Cardiac muscle cell (in vitro differentiated cells and primary cell): Measurements from ENCODE around the gene UNC93A. TPM values are rescaled to one million over a fixed set of nuclear protein-coding genes. Genes with fewer than 3 reads are reported as not detected.
A peak's percentile ranks its signal among the peaks of the same experiment; 100 is the strongest.
"Not testable (repeated sequence)": the region's sequence is repeated elsewhere in the genome, so short reads cannot be mapped to it uniquely, and the experiment has no call there.

Experiments
- DNase-seq, 2 donors: peaks; one replicate each; pipeline versions ENCODE4 v3.0.0 to v3.0.0-alpha.2; 2010 to 2017; ENCODE audit warnings: low read depth in 1 of 2, low spot score in 1 of 2
- H3K27ac ChIP-seq: fragments of 200-600 bp; sonication (generic); 2 replicates; pipeline ENCODE4 v1.5.1; 2016
- H3K27me3 ChIP-seq: fragments of 200-600 bp; sonication (generic); 2 replicates; pipeline ENCODE4 v1.6.0; 2016; ENCODE audit warnings: control low read depth
- H3K36me3 ChIP-seq: fragments of 200-600 bp; sonication (generic); 2 replicates; pipeline ENCODE4 v1.5.1; 2016; ENCODE audit warnings: control low read depth
- H3K4me1 ChIP-seq: fragments of 200-600 bp; sonication (generic); 2 replicates; pipeline ENCODE4 v1.8.1; 2017; ENCODE audit warnings: low read depth, mild to moderate bottlenecking, mixed run types
- H3K4me3 ChIP-seq: fragments of 200-600 bp; sonication (generic); 2 replicates; pipeline ENCODE4 v1.5.1; 2016; ENCODE audit warnings: mild to moderate bottlenecking
- H3K9me3 ChIP-seq: fragments of 200-600 bp; sonication (generic); 2 replicates; pipeline ENCODE4 v1.5.1; 2017; ENCODE audit warnings: low read depth, mild to moderate bottlenecking, control low read depth
- polyA plus RNA-seq: library from polyadenylated mRNA; unstranded; fragments of >200 nt; fragmentation: Nextera tagmentation; extraction: Ambion mirVana; gene quantifications from 2 replicates; pipeline ENCODE4 v1.2.1, GENCODE V29; 2016
- total RNA-seq: library from RNA; depleted of rRNA; stranded (reverse); fragments of >200 nt; gene quantifications from 2 replicates; pipeline ENCODE4 v1.2.3, GENCODE V29; 2016
- TF ChIP-seq, protein P1 (sequence below): IDR thresholded peaks from 2 replicates; pipeline ENCODE4 v1.5.1; 2012; ENCODE audit warnings: low read depth, mild to moderate bottlenecking, low read length

Gene UNC93A
- total and polyA plus RNA-seq, 2 experiments from 2014 or later, result not detected

DNA sequence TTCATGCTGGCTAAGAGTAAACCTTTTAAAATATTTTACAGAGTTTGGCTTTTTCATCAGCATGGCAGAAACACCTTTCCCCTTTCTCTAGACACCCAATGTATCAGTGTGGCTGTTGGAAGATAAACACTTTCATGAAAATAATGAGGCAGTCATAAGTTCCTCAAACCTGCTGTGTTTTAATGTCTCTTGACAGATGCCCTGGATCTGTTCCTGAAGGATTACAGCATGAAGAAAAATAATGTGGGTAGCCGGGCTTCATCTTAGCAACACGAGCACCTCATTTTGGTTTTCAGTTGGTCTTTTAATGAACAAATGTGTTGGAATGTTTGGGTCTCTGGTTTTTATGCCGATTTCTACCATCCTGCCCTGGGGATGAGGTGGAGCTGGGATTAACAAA, 45.5 kb upstream of the UNC93A start:
- Histone ChIP-seq H3K9me3 (no peaks in the 10 kb centered on the region), H3K27ac (no peak overlapping the region), H3K4me1 (peaks cover 5% of the 10 kb centered on the region), H3K27me3 (no peaks in the 10 kb centered on the region), H3K36me3 (no peaks in the 10 kb centered on the region), H3K4me3 (no peak overlapping the region)
- TF ChIP-seq, protein P1, sequence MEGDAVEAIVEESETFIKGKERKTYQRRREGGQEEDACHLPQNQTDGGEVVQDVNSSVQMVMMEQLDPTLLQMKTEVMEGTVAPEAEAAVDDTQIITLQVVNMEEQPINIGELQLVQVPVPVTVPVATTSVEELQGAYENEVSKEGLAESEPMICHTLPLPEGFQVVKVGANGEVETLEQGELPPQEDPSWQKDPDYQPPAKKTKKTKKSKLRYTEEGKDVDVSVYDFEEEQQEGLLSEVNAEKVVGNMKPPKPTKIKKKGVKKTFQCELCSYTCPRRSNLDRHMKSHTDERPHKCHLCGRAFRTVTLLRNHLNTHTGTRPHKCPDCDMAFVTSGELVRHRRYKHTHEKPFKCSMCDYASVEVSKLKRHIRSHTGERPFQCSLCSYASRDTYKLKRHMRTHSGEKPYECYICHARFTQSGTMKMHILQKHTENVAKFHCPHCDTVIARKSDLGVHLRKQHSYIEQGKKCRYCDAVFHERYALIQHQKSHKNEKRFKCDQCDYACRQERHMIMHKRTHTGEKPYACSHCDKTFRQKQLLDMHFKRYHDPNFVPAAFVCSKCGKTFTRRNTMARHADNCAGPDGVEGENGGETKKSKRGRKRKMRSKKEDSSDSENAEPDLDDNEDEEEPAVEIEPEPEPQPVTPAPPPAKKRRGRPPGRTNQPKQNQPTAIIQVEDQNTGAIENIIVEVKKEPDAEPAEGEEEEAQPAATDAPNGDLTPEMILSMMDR, result no peak
- no peak for DNase-seq

DNA sequence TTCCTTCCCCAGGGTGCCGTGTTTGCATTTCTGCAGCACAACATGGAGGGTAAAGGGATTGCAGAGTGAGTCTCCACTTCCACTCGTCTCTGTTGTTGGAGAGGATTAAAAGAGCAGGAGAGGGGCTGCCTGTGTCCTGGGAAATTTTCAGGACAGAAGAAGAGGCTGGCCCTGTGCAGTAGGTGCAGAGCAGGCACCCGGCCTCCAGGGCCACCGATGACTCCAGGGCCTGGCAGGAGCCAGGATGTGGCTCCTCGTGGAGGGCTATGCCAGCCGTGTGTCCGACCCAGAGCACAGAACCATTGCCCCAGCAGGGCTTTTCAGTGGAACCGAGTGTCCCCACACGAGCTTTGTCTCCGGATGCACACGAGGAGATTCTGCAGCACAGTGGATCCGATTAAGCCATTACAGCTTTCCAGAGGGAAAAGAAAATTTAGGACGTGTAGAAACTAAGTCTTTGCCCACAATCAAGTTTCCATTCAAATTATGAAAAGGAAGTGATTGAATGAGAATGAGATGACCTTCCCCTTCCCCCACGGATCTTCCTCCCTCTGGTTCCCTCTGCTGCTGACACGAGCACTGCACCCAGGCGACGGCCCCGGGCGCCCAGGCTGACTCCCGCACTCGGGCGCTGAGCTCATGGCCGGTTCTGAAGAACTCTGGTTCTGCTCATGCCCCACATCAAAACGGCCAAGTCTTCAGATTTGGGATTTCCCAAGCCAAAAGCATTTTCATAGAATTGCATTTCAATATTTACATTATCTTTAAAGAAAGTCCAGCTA, 43.1 kb upstream of the UNC93A start:
- H3K4me3 ChIP-seq, result no peak overlapping the region
- no peaks in the 10 kb centered on the region for H3K9me3 ChIP-seq
- no peaks in the 10 kb centered on the region for H3K36me3 ChIP-seq
- TF ChIP-seq, protein P1, result no peak
- H3K27ac ChIP-seq, result no peak overlapping the region
- no peaks in the 10 kb centered on the region for H3K27me3 ChIP-seq
- DNase-seq, result no peak
- peaks cover 5% of the 10 kb centered on the region for H3K4me1 ChIP-seq

DNA sequence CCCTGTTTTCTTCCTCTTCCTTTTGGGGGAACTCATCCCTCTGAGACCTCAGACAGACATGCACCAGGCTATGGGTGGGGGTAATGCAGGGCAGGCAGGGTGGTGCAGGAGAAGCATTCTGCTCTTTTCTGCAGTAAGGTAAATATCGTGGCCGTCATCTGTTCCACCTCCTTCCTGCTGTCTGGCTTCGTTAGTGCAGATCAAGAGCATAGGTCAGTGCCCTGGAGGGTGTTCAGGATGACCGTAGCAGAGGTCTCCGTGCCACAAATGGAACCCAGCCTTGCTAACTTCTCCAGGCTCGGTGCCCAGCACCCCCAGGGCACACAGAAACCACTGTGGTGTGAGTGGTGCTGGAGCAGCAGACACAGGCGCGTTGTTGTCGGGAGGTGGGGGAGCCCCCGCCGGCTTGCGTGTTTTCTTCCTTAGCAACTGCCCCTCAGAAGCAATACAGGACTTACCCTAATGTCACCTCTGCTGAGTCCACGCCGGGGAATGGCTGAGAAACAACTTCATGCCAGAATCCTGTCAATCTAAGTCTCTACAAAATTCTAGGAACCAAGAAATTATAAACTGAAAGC, 42.1 kb upstream of the UNC93A start:
- H3K4me1 ChIP-seq, H3K27ac ChIP-seq, H3K4me3 ChIP-seq, H3K9me3 ChIP-seq, H3K36me3 ChIP-seq, DNase-seq, H3K27me3 ChIP-seq: not testable (repeated sequence)

DNA sequence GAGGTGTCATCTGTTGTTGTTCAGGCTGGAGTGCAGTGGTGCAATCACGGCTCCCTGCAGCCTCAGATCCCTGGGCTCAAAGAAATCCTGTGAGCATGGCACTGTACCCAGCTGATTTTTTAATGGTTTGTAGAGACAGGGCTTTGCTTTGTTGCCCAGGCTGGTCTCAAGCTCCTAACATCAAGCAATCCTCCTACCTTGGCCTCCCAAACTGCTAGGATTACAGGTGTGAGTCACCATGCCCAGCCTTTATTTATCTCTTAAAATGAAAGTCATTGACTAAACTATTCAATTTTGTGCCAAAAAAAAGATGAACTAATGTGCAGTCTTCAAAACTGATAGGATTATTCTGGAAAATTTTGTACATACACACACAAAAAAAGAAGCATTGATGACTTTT, 38.8 kb upstream of the UNC93A start:
- no peaks in the 10 kb centered on the region for H3K27me3 ChIP-seq
- H3K27ac ChIP-seq, result no peak overlapping the region
- no peak for DNase-seq
- H3K9me3 ChIP-seq, result no peaks in the 10 kb centered on the region
- H3K36me3 ChIP-seq, result no peaks in the 10 kb centered on the region
- no peak overlapping the region for H3K4me3 ChIP-seq
- H3K4me1 ChIP-seq, result no peaks in the 10 kb centered on the region
- TF ChIP-seq, protein P1, result no peak

DNA sequence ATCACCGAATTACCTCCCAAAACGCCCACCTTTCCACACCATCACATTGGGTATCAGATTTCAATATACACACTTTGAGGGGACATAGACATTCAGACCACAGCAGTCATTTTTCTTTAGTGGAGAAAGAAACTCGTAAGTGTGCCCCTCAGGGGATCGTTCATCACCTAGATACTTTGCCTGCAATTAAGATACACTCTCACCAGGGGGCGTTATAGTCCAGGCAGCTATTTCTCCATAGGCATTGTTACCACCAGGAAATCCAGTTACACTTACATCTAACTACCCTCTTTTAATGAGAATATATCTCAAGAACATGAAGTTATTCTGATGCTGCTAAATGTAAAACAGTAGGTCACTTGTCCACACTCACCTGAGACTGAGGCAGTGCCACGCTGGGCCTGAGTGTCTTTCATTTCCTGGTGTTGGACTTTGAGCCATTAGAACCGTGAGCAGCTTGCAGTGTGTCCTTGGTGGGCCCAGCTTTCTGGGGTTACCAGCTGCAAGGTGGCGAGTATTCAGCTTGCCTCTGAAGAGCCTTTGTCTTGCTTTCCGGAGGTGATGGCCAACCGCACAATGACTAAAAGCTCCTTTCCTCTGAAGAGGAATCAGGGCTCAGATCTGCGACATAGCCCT, 35.1 kb upstream of the UNC93A start:
- Histone ChIP-seq H3K4me3 (no peak overlapping the region), H3K36me3 (no peaks in the 10 kb centered on the region), H3K27me3 (no peaks in the 10 kb centered on the region), H3K9me3 (no peaks in the 10 kb centered on the region), H3K4me1 (no peaks in the 10 kb centered on the region), H3K27ac (no peak overlapping the region)
- DNase-seq, result no peak
- TF ChIP-seq, protein P1, result peak; percentile 5

DNA sequence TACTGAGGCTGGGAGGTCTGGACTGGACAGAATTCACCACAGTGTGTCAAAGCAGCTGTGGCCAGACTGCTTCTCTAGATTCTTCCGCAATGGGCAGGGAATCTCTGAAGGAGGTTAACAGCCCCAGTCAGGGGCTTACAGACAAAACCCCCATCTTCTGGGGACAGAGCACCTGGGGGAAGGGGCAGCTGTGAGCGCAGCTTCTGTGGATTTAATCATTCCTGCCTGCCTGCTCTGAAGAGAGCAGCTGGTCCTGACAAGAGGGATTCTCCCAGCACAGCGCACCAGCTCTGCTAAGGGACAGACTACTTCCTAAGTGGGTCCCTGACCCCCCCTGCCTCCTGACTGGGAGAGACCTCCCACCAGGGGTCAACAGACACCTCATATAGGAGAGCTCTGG, 32.5 kb upstream of the UNC93A start:
- H3K36me3 ChIP-seq, result no peaks in the 10 kb centered on the region
- no peaks in the 10 kb centered on the region for H3K4me1 ChIP-seq
- TF ChIP-seq, protein P1, result no peak
- no peak for DNase-seq
- H3K9me3 ChIP-seq, result no peaks in the 10 kb centered on the region
- H3K27ac ChIP-seq, result no peak overlapping the region
- no peaks in the 10 kb centered on the region for H3K27me3 ChIP-seq
- H3K4me3 ChIP-seq, result no peak overlapping the region

DNA sequence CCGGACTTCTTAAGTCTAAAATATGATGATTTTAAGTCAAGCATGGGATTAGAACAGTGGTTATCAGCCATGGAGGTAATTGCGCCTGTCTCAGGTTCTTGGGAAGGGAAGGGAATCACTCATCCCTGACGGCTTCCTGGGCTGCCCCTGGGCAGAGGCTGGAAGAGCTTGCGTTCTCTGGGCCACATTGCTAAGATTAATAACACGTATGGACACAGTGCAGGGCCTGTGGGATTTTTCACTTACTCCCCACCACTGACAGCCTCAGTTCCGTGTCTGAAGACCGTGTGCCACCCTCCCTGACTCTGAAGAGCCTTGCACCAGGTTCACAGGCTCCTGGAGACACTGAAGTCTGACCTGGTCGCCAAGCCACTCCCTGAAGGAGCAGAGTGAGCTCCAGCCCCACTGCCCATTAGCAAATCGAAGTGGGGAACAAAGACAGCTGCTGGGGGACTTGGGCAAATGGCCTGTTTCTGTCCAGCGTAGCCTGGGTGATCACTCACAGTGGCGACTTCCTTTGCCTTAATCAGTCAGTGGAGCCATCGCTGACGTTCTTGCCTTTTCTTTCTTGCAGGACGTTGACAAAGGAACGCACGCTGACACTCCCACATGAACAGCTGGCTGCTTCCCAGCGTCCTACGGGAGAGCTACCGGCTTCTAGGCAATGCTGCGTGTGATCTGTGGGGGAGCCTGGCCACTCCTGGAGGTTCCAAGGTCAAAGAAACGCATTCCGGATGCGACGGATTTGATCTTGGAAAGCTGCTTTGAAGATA, 24.9 kb upstream of the UNC93A start:
- H3K27ac ChIP-seq, H3K4me1 ChIP-seq, H3K4me3 ChIP-seq, H3K36me3 ChIP-seq, H3K9me3 ChIP-seq, H3K27me3 ChIP-seq: not testable (repeated sequence)
- peak in 1 of 2 donors; percentile 5 for DNase-seq
